HepG2 (cell line): ENCODE results near the gene WWP2. TPM values are rescaled to one million over a fixed set of nuclear protein-coding genes. Genes with fewer than 3 reads are reported as not detected.

ENCODE experiments used
- ERF ChIP-seq: IDR thresholded peaks from 2 replicates; pipeline ENCODE4 v1.6.1; 2018; ENCODE audit warnings: missing biosample characterization, missing genetic modification reagents
- FOSL2 ChIP-seq: sonication (generic); formaldehyde crosslinking; IDR thresholded peaks from 2 replicates; pipeline ENCODE4 v1.4.0; 2020; ENCODE audit warnings: missing genetic modification reagents
- GATAD2A ChIP-seq: IDR thresholded peaks from 2 replicates; pipeline ENCODE4 v1.6.1; 2016
- MATR3 ChIP-seq: sonication (generic); formaldehyde crosslinking; IDR thresholded peaks from 2 replicates; pipeline ENCODE4 v1.4.0; 2020; ENCODE audit warnings: missing genetic modification reagents
- MEIS2 ChIP-seq: sonication (generic); formaldehyde crosslinking; IDR thresholded peaks from 2 replicates; pipeline ENCODE4 v1.9.0; 2021; ENCODE audit warnings: mild to moderate bottlenecking, missing genetic modification reagents
- MIXL1 ChIP-seq: IDR thresholded peaks from 2 replicates; pipeline ENCODE4 v1.6.1; 2016
- RARA ChIP-seq: IDR thresholded peaks from 2 replicates; pipeline ENCODE4 v1.6.1; 2016; ENCODE audit warnings: missing genetic modification reagents, missing compliant biosample characterization
- RARG ChIP-seq: sonication (generic); formaldehyde crosslinking; IDR thresholded peaks from 2 replicates; pipeline ENCODE4 v1.4.0; 2020; ENCODE audit warnings: low read depth, mild to moderate bottlenecking, missing genetic modification reagents
- RCOR2 ChIP-seq: IDR thresholded peaks from 2 replicates; pipeline ENCODE4 v1.6.1; 2016; ENCODE audit warnings: missing biosample characterization, missing genetic modification reagents
- SMAD3 ChIP-seq: sonication (generic); formaldehyde crosslinking; IDR thresholded peaks from 2 replicates; pipeline ENCODE4 v1.4.0; 2020; ENCODE audit warnings: missing genetic modification reagents
- SOX13 ChIP-seq, 3 experiments: fragments of 450-650 bp in 1 of 3; sonication (generic) in 1 of 3; formaldehyde crosslinking in 1 of 3; IDR thresholded peaks in 2 of 3; conservative IDR thresholded peaks in 1 of 3; 2 replicates each; pipeline versions ENCODE4 v1.5.0 to v1.6.1; 2016 to 2020; ENCODE audit warnings: antibody characterized with exemption in 1 of 3, mild to moderate bottlenecking in 1 of 3, missing compliant biosample characterization in 1 of 3, missing genetic modification reagents in 1 of 3, moderate library complexity in 1 of 3
- TEAD3 ChIP-seq: optimal IDR thresholded peaks from 2 replicates; pipeline ENCODE3; 2016; ENCODE audit warnings: borderline replicate concordance
- TOPORS ChIP-seq: sonication (generic); formaldehyde crosslinking; IDR thresholded peaks from 2 replicates; pipeline ENCODE4 v1.8.0; 2023; ENCODE audit warnings: mild to moderate bottlenecking, missing genetic modification reagents
- ZNF143 ChIP-seq: sonication (generic); formaldehyde crosslinking; IDR thresholded peaks from 2 replicates; pipeline ENCODE4 v1.4.0; 2020; ENCODE audit warnings: missing genetic modification reagents
- ZNF609 ChIP-seq: sonication (generic); formaldehyde crosslinking; IDR thresholded peaks from 2 replicates; pipeline ENCODE4 v1.4.0; 2020; ENCODE audit warnings: mild to moderate bottlenecking, missing genetic modification reagents, borderline replicate concordance
- ZNF770 ChIP-seq: sonication (generic); formaldehyde crosslinking; IDR thresholded peaks from 2 replicates; pipeline ENCODE4 v1.5.0; 2020; ENCODE audit warnings: mild to moderate bottlenecking, missing genetic modification reagents
- ZZZ3 ChIP-seq: sonication (generic); formaldehyde crosslinking; IDR thresholded peaks from 2 replicates; pipeline ENCODE4 v1.4.0; 2020; ENCODE audit warnings: missing genetic modification reagents, mild to moderate bottlenecking, borderline replicate concordance
- polyA plus RNA-seq, 8 experiments: library from polyadenylated mRNA; depleted of rRNA in 3 of 8; stranded (reverse) in 7 of 8; unstranded in 1 of 8; fragments of >200 nt; fragmentation: Illumina TruSeq in 4 of 8; extraction: Trizol in 4 of 8; gene quantifications; 2 replicates each; pipeline versions ENCODE4 v1.2.1 to v1.2.3, GENCODE V29; 2011 to 2016; ENCODE audit warnings: low read depth in 4 of 8, missing spikeins in 1 of 8, mixed read lengths in 1 of 8; ENCODE audit not compliant: insufficient read depth in 1 of 8
- total RNA-seq, 5 experiments: library from RNA; depleted of rRNA; stranded (reverse); fragments of >200 nt; fragmentation: Illumina TruSeq; extraction: Trizol; gene quantifications; 2 replicates each; pipeline ENCODE4 v1.2.3, GENCODE V29; 2016; ENCODE audit warnings: low read depth in 1 of 5
- TF ChIP-seq, protein P1 (sequence below): IDR thresholded peaks from 2 replicates; pipeline ENCODE4 v1.6.1; 2012; ENCODE audit warnings: low read length, improper control_type of control experiment
- TF ChIP-seq, protein P2 (sequence below): IDR thresholded peaks from 2 replicates; pipeline ENCODE4 v1.6.1; 2016; ENCODE audit warnings: low read depth

WWP2 gene
- total and polyA plus RNA-seq, 2 of the 13 experiments (the other 11 are each of a cell fraction or from before 2014, with no cell fraction given), result 11.4 to 28.2 TPM

GRCh38 chr16:69814561-69814960 is 52.4 kb downstream of the WWP2 start (continued):
- TF ChIP-seq, protein P1, sequence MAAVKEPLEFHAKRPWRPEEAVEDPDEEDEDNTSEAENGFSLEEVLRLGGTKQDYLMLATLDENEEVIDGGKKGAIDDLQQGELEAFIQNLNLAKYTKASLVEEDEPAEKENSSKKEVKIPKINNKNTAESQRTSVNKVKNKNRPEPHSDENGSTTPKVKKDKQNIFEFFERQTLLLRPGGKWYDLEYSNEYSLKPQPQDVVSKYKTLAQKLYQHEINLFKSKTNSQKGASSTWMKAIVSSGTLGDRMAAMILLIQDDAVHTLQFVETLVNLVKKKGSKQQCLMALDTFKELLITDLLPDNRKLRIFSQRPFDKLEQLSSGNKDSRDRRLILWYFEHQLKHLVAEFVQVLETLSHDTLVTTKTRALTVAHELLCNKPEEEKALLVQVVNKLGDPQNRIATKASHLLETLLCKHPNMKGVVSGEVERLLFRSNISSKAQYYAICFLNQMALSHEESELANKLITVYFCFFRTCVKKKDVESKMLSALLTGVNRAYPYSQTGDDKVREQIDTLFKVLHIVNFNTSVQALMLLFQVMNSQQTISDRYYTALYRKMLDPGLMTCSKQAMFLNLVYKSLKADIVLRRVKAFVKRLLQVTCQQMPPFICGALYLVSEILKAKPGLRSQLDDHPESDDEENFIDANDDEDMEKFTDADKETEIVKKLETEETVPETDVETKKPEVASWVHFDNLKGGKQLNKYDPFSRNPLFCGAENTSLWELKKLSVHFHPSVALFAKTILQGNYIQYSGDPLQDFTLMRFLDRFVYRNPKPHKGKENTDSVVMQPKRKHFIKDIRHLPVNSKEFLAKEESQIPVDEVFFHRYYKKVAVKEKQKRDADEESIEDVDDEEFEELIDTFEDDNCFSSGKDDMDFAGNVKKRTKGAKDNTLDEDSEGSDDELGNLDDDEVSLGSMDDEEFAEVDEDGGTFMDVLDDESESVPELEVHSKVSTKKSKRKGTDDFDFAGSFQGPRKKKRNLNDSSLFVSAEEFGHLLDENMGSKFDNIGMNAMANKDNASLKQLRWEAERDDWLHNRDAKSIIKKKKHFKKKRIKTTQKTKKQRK, result no peak
- TF ChIP-seq ZNF143 (CRISPR knock-in tag), result no peak
- no peak for TF ChIP-seq ZZZ3 (CRISPR knock-in tag)
- TF ChIP-seq MATR3, result no peak
- no peak for TF ChIP-seq ZNF770 (CRISPR knock-in tag)
- TF ChIP-seq SOX13 (IDR thresholded peaks at IDR 0.05), result no peak
- peak in 1 of 2 experiments; percentile 48; a peak in 1 of 4 replicates for TF ChIP-seq SOX13 (CRISPR knock-in tag; conservative IDR thresholded peaks at IDR 0.05 in 1 of 2, IDR thresholded peaks at IDR 0.05 in 1 of 2)
- peak; percentile 61; the same call in 1 of the 2 replicates for TF ChIP-seq MEIS2 (CRISPR knock-in tag)
- peak; percentile 57; the same call in 1 of the 2 replicates for TF ChIP-seq MIXL1 (CRISPR knock-in tag)
- peak; percentile 80; the same call in 1 of the 2 replicates for TF ChIP-seq GATAD2A
- TF ChIP-seq FOSL2, result peak; percentile 56
- TF ChIP-seq RARA, result peak; percentile 39; the same call in 1 of the 2 replicates
- no peak for TF ChIP-seq RARG (CRISPR knock-in tag)
- TF ChIP-seq RCOR2 (CRISPR knock-in tag), result peak; percentile 69; the same call in 1 of the 2 replicates
- TF ChIP-seq, protein P2, sequence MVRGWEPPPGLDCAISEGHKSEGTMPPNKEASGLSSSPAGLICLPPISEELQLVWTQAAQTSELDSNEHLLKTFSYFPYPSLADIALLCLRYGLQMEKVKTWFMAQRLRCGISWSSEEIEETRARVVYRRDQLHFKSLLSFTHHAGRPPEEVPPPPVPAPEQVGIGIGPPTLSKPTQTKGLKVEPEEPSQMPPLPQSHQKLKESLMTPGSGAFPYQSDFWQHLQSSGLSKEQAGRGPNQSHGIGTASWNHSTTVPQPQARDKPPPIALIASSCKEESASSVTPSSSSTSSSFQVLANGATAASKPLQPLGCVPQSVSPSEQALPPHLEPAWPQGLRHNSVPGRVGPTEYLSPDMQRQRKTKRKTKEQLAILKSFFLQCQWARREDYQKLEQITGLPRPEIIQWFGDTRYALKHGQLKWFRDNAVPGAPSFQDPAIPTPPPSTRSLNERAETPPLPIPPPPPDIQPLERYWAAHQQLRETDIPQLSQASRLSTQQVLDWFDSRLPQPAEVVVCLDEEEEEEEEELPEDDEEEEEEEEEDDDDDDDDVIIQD (CRISPR knock-in tag), result peak; percentile 65; the same call in 1 of the 2 replicates
- TF ChIP-seq ERF (CRISPR knock-in tag), result 0 out of 2 replicates have a peak, but pooled peaks have one; percentile 45
- TF ChIP-seq TEAD3 (CRISPR knock-in tag), result peak; percentile 81
- TF ChIP-seq SMAD3 (CRISPR knock-in tag), result peak; percentile 15; the same call in 1 of the 2 replicates
- 0 out of 2 replicates have a peak, but pooled peaks have one; percentile 13 for TF ChIP-seq TOPORS
- no peak for TF ChIP-seq ZNF609 (CRISPR knock-in tag)
